C4-2B (cell line): ENCODE results near the gene ZBTB21.

ENCODE experiments used
- ZFX ChIP-seq: fragments of 450-650 bp; IDR thresholded peaks from 2 replicates; pipeline ENCODE4 v1.6.1; 2017
- TF ChIP-seq, protein P1 (sequence below): fragments of 450-650 bp; conservative IDR thresholded peaks from 2 replicates; pipeline ENCODE4 v1.5.1; 2017; ENCODE audit warnings: mild to moderate bottlenecking

DNA sequence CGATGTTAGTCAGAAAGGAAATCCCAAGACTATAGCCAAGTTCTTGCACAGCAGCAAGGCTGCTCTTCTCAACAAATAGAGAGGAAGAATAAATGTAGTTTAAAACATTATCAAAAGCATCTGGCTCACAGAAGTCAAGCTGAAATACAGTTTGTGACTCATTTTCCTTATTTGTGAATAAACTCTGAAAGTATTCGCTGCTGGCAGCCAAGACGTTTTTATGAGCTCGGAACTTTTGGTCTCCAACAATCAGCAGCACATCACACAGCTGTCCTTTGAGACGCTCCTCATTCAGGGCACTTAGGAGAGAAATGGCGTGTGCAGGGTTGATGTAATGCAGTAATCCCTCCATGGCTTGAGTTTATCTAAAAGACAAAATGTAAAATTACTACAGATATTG, 16.4 kb downstream of the ZBTB21 start:
- TF ChIP-seq, protein P1, sequence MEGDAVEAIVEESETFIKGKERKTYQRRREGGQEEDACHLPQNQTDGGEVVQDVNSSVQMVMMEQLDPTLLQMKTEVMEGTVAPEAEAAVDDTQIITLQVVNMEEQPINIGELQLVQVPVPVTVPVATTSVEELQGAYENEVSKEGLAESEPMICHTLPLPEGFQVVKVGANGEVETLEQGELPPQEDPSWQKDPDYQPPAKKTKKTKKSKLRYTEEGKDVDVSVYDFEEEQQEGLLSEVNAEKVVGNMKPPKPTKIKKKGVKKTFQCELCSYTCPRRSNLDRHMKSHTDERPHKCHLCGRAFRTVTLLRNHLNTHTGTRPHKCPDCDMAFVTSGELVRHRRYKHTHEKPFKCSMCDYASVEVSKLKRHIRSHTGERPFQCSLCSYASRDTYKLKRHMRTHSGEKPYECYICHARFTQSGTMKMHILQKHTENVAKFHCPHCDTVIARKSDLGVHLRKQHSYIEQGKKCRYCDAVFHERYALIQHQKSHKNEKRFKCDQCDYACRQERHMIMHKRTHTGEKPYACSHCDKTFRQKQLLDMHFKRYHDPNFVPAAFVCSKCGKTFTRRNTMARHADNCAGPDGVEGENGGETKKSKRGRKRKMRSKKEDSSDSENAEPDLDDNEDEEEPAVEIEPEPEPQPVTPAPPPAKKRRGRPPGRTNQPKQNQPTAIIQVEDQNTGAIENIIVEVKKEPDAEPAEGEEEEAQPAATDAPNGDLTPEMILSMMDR: no peak
- TF ChIP-seq ZFX: no peak
